Measurements from ENCODE around the gene CHN2.

The CHN2 gene

GRCh38 chr7:29308424-29308823, 113.8 kb downstream of the CHN2 start:
- DNase-seq (ENCODE audit: low read depth, low spot score): no peak

GRCh38 chr7:29309041-29309854, 114.7 kb downstream of the CHN2 start:
- DNase-seq (ENCODE audit: low read depth, low spot score): no peak

- DNase-seq (ENCODE audit: low read depth, low spot score): no peak
Measured at GRCh38 chr7:29310625-29311024, 116.0 kb downstream of the CHN2 start.

GRCh38 chr7:29311314-29311713, 116.7 kb downstream of the CHN2 start:
- no peak for DNase-seq (ENCODE audit: low read depth, low spot score)

- no peak for DNase-seq (ENCODE audit: low read depth, low spot score)
Measured at GRCh38 chr7:29314148-29314547, 119.6 kb downstream of the CHN2 start.

GRCh38 chr7:29315122-29315891, 120.7 kb downstream of the CHN2 start:
- no peak for DNase-seq (ENCODE audit: low read depth, low spot score)

- no peak for DNase-seq (ENCODE audit: low read depth, low spot score)
Measured at GRCh38 chr7:29315892-29316270, 121.3 kb downstream of the CHN2 start.

GRCh38 chr7:29316926-29317325, 122.4 kb downstream of the CHN2 start:
- DNase-seq (ENCODE audit: low read depth, low spot score): no peak

GRCh38 chr7:29318853-29319718, 124.5 kb downstream of the CHN2 start:
- DNase-seq (ENCODE audit: low read depth, low spot score): no peak

- no peak for DNase-seq (ENCODE audit: low read depth, low spot score)
Measured at GRCh38 chr7:29319719-29320521, 125.3 kb downstream of the CHN2 start.

- no peak for DNase-seq (ENCODE audit: low read depth, low spot score)
Measured at GRCh38 chr7:29320577-29320976, 126.0 kb downstream of the CHN2 start.

- no peak for DNase-seq (ENCODE audit: low read depth, low spot score)
Measured at GRCh38 chr7:29322023-29322712, 127.6 kb downstream of the CHN2 start.

- no peak for DNase-seq (ENCODE audit: low read depth, low spot score)
Measured at GRCh38 chr7:29325476-29325875, 130.9 kb downstream of the CHN2 start.

GRCh38 chr7:29326864-29327263, 132.3 kb downstream of the CHN2 start:
- DNase-seq (ENCODE audit: low read depth, low spot score): no peak

GRCh38 chr7:29327455-29327854, 132.9 kb downstream of the CHN2 start:
- DNase-seq (ENCODE audit: low read depth, low spot score): no peak

- no peak for DNase-seq (ENCODE audit: low read depth, low spot score)
Measured at GRCh38 chr7:29328045-29328444, 133.5 kb downstream of the CHN2 start.

- no peak for DNase-seq (ENCODE audit: low read depth, low spot score)
Measured at GRCh38 chr7:29328811-29329210, 134.2 kb downstream of the CHN2 start.

- no peak for DNase-seq (ENCODE audit: low read depth, low spot score)
Measured at GRCh38 chr7:29329686-29330085, 135.1 kb downstream of the CHN2 start.

- no peak for DNase-seq (ENCODE audit: low read depth, low spot score)
Measured at GRCh38 chr7:29330136-29330535, 135.6 kb downstream of the CHN2 start.

- DNase-seq (ENCODE audit: low read depth, low spot score): no peak
Measured at GRCh38 chr7:29331163-29331562, 136.6 kb downstream of the CHN2 start.

All from ELF-1 (cell line).